Ishikawa (cell line): ENCODE data around the gene MAMDC2.

Source experiments
- CEBPB ChIP-seq: IDR thresholded peaks from 2 replicates; pipeline ENCODE4 v1.6.1; 2012
- CREB1 ChIP-seq: IDR thresholded peaks from 2 replicates; pipeline ENCODE4 v1.6.1; 2012; ENCODE audit warnings: low read depth
- EGR1 ChIP-seq: IDR thresholded peaks from 2 replicates; pipeline ENCODE4 v1.6.1; 2012
- EP300 ChIP-seq: IDR thresholded peaks from 2 replicates; pipeline ENCODE4 v1.6.1; 2012; ENCODE audit warnings: borderline replicate concordance
- FOXM1 ChIP-seq: IDR thresholded peaks from 2 replicates; pipeline ENCODE4 v1.6.1; 2012; ENCODE audit warnings: low read depth, borderline replicate concordance
- MAX ChIP-seq: IDR thresholded peaks from 2 replicates; pipeline ENCODE4 v1.6.1; 2012
- NFIC ChIP-seq: IDR thresholded peaks from 2 replicates; pipeline ENCODE4 v1.6.1; 2012
- RAD21 ChIP-seq: IDR thresholded peaks from 2 replicates; pipeline ENCODE4 v1.6.1; 2012; ENCODE audit warnings: low read depth
- REST ChIP-seq: IDR thresholded peaks from 2 replicates; pipeline ENCODE4 v1.6.1; 2012; ENCODE audit warnings: low read depth, mild to moderate bottlenecking
- TAF1 ChIP-seq: IDR thresholded peaks from 2 replicates; pipeline ENCODE4 v1.6.1; 2012; ENCODE audit warnings: low read depth, mild to moderate bottlenecking
- TCF12 ChIP-seq: IDR thresholded peaks from 2 replicates; pipeline ENCODE4 v1.6.1; 2012; ENCODE audit warnings: low read depth
- TEAD4 ChIP-seq: IDR thresholded peaks from 2 replicates; pipeline ENCODE4 v1.6.1; 2012
- YY1 ChIP-seq: IDR thresholded peaks from 2 replicates; pipeline ENCODE4 v1.6.1; 2012; ENCODE audit warnings: low read depth
- ZBTB7A ChIP-seq: IDR thresholded peaks from 2 replicates; pipeline ENCODE4 v1.6.1; 2012; ENCODE audit warnings: low read depth
- TF ChIP-seq, protein P1 (sequence below): IDR thresholded peaks from 2 replicates; pipeline ENCODE4 v1.6.1; 2012

MAMDC2 gene

DNA sequence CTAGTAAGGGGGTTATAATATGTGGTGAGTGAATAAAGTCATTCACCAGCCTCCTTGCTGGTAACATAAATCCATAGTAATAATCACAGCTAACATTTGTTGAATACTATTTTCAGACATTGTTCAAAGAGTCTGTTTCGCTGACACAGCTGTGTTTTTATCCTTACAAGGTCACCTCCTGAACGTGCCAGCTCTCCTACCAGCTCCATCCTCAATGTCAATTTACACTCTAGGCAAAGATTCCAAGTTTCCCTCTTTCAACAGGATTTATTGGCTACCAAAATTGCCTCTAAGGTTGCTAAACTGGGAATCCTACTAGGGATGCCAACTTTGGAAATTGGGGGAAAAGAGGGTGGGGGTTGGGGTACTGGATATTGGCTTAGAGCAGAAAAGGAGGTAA, 184.5 kb downstream of the MAMDC2 start:
- no peak for TF ChIP-seq NFIC
- no peak for TF ChIP-seq EP300
- TF ChIP-seq, protein P1, sequence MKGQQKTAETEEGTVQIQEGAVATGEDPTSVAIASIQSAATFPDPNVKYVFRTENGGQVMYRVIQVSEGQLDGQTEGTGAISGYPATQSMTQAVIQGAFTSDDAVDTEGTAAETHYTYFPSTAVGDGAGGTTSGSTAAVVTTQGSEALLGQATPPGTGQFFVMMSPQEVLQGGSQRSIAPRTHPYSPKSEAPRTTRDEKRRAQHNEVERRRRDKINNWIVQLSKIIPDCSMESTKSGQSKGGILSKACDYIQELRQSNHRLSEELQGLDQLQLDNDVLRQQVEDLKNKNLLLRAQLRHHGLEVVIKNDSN: no peak
- TF ChIP-seq CREB1: no peak
- no peak for TF ChIP-seq EGR1
- TF ChIP-seq FOXM1: no peak

- no peak for TF ChIP-seq TCF12
- TF ChIP-seq, protein P1: no peak
- TF ChIP-seq CEBPB: no peak
- TF ChIP-seq TEAD4: no peak
- TF ChIP-seq CREB1: no peak
- TF ChIP-seq RAD21: no peak
Measured at GRCh38 chr9:70228611-70229010, 185.0 kb downstream of the MAMDC2 start.

GRCh38 chr9:70229026-70229425, 185.4 kb downstream of the MAMDC2 start:
- TF ChIP-seq FOXM1 (no peak), TAF1 (no peak), TEAD4 (no peak), MAX (no peak), CREB1 (no peak)

DNA sequence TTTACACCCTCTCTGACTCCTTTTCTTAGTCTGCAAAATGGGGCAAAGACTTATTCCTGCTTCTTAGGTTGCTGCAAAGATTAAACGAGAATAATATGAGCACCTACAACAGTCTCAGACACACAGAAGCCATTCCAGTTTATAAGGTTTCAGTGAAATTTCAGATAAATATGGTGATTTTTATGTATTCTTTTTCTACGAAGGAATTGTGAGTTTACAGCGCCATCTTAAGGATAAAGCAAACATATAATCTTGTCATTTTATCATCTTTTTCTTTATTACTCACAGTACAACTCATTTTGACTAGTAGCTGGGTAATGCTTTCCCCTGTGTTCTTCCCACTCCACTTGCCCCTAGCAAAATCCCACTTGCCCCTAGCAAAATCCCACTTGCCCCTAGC, 185.9 kb downstream of the MAMDC2 start:
- no peak for TF ChIP-seq TCF12
- TF ChIP-seq RAD21: peak; percentile 49
- no peak for TF ChIP-seq CREB1

GRCh38 chr9:70232476-70232875, 188.8 kb downstream of the MAMDC2 start:
- TF ChIP-seq CEBPB (no peak), YY1 (no peak), REST (no peak)

GRCh38 chr9:70250221-70250620, 206.6 kb downstream of the MAMDC2 start:
- TF ChIP-seq NFIC (no peak), REST (no peak), YY1 (no peak)

- TF ChIP-seq RAD21 (no peak), NFIC (no peak), MAX (no peak), ZBTB7A (no peak), REST (no peak), EGR1 (no peak), TCF12 (no peak), TEAD4 (no peak)
- TF ChIP-seq, protein P1: no peak
Measured at GRCh38 chr9:70255486-70255885, 211.8 kb downstream of the MAMDC2 start.
